ENCODE data around the gene ZNF780A.

- TF ChIP-seq, protein P1, sequence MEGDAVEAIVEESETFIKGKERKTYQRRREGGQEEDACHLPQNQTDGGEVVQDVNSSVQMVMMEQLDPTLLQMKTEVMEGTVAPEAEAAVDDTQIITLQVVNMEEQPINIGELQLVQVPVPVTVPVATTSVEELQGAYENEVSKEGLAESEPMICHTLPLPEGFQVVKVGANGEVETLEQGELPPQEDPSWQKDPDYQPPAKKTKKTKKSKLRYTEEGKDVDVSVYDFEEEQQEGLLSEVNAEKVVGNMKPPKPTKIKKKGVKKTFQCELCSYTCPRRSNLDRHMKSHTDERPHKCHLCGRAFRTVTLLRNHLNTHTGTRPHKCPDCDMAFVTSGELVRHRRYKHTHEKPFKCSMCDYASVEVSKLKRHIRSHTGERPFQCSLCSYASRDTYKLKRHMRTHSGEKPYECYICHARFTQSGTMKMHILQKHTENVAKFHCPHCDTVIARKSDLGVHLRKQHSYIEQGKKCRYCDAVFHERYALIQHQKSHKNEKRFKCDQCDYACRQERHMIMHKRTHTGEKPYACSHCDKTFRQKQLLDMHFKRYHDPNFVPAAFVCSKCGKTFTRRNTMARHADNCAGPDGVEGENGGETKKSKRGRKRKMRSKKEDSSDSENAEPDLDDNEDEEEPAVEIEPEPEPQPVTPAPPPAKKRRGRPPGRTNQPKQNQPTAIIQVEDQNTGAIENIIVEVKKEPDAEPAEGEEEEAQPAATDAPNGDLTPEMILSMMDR (conservative IDR thresholded peaks at IDR 0.05; ENCODE audit: low read depth, low read length): no peak
- TF ChIP-seq EZH2 (IDR thresholded peaks at IDR 0.05; ENCODE audit: borderline replicate concordance, low read depth, low read length, poor library complexity, severe bottlenecking): no peak
Observed at GRCh38 chr19:40129425-40129824, 38.7 kb upstream of the ZNF780A start.

Measured in A673 (cell line).